ENCODE data around the gene INPP5A. TPM values are rescaled to one million over a fixed set of nuclear protein-coding genes. Genes with fewer than 3 reads are reported as not detected.

INPP5A gene
- total and polyA plus RNA-seq, 4 donors, result 12.4 to 39.9 (median 28.2) TPM

DNA sequence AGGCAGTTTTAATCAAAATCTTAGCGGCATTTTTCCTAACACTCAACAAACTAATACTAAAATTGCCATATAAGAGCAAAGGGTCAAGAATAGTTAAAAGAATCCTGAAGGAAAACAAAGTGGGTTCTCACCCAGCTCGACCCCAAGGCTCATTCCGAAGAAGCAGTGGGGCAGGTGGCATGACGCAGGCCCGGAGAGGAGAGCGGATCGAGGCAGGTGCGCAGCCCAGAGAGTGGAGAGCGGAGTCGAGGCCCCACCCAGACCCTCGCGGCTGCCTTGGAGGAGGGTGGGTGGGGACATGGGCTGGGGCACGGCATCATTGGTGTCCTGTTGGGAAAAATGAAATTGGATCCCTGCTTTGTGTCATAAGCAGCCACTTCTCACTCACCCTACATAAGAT is 109.8 kb downstream of the INPP5A start:
- H3K4me3 ChIP-seq, result no peak overlapping the region
- no peak for DNase-seq

DNA sequence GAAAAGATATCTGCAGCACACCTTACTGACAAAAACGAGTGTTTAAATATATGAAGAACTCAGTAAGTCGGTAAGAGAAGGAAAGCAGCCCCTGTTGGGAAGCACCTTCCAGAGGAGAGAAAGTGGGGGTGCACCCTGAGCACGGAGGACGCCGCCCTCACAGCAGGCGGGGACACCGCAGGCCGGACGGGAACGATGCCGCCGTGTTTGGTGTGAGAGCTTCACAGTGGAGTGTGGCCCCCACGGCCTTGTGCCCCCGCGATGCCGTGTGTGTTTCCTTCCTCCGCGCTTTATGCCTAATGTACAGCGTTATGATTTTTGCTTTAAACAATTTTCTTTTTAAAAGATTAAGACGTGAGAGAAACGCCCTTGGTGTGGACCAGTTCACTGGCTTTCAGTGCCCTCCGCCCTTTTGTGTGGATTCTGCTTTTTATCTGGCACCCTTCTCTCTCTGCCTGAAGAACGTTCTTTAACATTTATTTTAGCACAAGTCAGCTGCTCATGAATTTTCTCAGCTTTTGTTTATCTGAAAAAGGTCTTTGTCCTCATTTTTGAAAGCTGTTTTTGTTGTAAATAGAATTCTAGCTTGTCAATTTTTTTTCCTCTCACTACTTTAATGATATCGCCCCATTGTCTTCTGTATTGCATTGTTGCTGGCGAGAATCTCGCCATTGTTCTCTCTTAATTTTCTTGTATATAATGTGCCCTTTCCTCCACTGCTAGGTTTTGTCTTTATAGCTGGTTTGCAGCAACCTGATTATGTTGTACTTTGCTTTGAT is 110.7 kb downstream of the INPP5A start:
- Histone ChIP-seq H3K9ac (ENCODE audit: insufficient read depth in 1 of 2, low read length in 2 of 2) (no peak overlapping the region), H3K36me3 (ENCODE audit: control insufficient read depth in 4 of 4, insufficient read depth in 4 of 4, low read length in 4 of 4) (peaks cover 0 to 24% (median 2%) of the 10 kb centered on the region in 4 donors), H3K4me1 (ENCODE audit: control insufficient read depth in 5 of 5, insufficient read depth in 5 of 5, low read length in 5 of 5) (peaks cover 0 to 7% (median 0%) of the 10 kb centered on the region in 5 donors), H3K27me3 (ENCODE audit: control insufficient read depth in 3 of 3, insufficient read depth in 3 of 3, low read length in 2 of 3) (no peaks in the 10 kb centered on the region), H3K4me3 (no peak overlapping the region), H3K9me3 (ENCODE audit: control insufficient read depth in 4 of 4, insufficient read depth in 3 of 4, low read length in 3 of 4) (no peaks in the 10 kb centered on the region), H3K27ac (ENCODE audit: low read depth in 1 of 2, low read length in 1 of 2) (no peak overlapping the region)
- DNase-seq, result no peak
- 87 to 88% methylated on average over 26 of the region's 26 CpGs for WGBS, 2 donors
- ATAC-seq (ENCODE audit: insufficient read depth, low FRiP score), result no peak
- no peak for TF ChIP-seq CTCF (IDR thresholded peaks at IDR 0.05; ENCODE audit: control extremely low read depth, extremely low read depth)

More for the DNA sequence above, 109.8 kb downstream of the INPP5A start:
- WGBS, 2 donors, result 93 to 95% methylated on average over 13 of the region's 13 CpGs
- H3K27ac ChIP-seq (ENCODE audit: low read depth in 1 of 2, low read length in 1 of 2), result no peak overlapping the region
- no peak for ATAC-seq (ENCODE audit: insufficient read depth, low FRiP score)
- no peak for TF ChIP-seq CTCF (IDR thresholded peaks at IDR 0.05; ENCODE audit: control extremely low read depth, extremely low read depth)
- H3K9me3 ChIP-seq (ENCODE audit: control insufficient read depth in 4 of 4, insufficient read depth in 3 of 4, low read length in 3 of 4), result no peaks in the 10 kb centered on the region
- no peaks in the 10 kb centered on the region for H3K27me3 ChIP-seq (ENCODE audit: control insufficient read depth in 3 of 3, insufficient read depth in 3 of 3, low read length in 2 of 3)
- H3K4me1 ChIP-seq (ENCODE audit: control insufficient read depth in 5 of 5, insufficient read depth in 5 of 5, low read length in 5 of 5), result peaks cover 0 to 7% (median 0%) of the 10 kb centered on the region in 5 donors
- H3K36me3 ChIP-seq (ENCODE audit: control insufficient read depth in 4 of 4, insufficient read depth in 4 of 4, low read length in 4 of 4), result peaks cover 0 to 18% (median under 1%) of the 10 kb centered on the region in 4 donors
- H3K9ac ChIP-seq (ENCODE audit: insufficient read depth in 1 of 2, low read length in 2 of 2), result no peak overlapping the region

DNA sequence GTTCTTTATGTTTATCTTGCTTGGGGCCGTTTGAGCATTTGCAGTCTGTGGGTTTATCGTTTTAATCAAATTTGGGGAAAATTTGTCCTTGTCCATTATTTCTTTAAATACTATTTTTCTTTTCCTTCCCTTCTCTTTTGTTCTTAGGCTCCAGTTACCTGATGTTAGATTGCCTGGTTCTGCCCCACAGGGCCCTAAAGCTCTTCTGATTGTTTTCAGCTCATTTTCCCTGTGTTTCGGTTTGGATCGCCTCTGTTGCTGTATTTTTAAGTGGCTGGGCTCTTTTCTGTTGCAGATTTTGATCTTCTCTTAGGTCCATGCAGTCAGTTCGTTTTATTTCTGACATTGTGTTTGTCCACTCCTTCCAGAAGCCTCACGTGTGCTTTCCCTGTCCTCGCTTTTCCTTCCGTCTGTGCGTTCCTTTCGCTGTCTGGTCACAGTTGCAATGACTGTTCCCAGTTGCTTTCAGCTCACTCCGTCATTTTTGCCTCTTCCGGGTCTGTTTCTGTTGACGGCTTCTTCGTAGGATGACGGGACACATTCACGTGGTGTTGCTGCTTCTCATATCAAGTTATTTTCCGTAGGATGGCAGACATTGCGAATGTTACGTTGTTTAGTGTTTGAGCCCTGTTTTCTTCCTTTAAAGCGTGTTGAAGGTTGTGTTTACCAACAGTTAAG is 111.4 kb downstream of the INPP5A start:
- H3K27me3 ChIP-seq (ENCODE audit: control insufficient read depth in 3 of 3, insufficient read depth in 3 of 3, low read length in 2 of 3), result no peaks in the 10 kb centered on the region
- no peak overlapping the region for H3K27ac ChIP-seq (ENCODE audit: low read depth in 1 of 2, low read length in 1 of 2)
- DNase-seq, result no peak
- WGBS, 2 donors, result 88 to 89% methylated on average over 20 of the region's 20 CpGs
- H3K9ac ChIP-seq (ENCODE audit: insufficient read depth in 1 of 2, low read length in 2 of 2), result no peak overlapping the region
- H3K4me1 ChIP-seq (ENCODE audit: control insufficient read depth in 5 of 5, insufficient read depth in 5 of 5, low read length in 5 of 5), result peaks cover 0 to 7% (median 0%) of the 10 kb centered on the region in 5 donors
- H3K4me3 ChIP-seq, result no peak overlapping the region
- no peak for TF ChIP-seq CTCF (IDR thresholded peaks at IDR 0.05; ENCODE audit: control extremely low read depth, extremely low read depth)
- peaks cover 0 to 26% (median 2%) of the 10 kb centered on the region in 4 donors for H3K36me3 ChIP-seq (ENCODE audit: control insufficient read depth in 4 of 4, insufficient read depth in 4 of 4, low read length in 4 of 4)
- ATAC-seq (ENCODE audit: insufficient read depth, low FRiP score), result no peak
- no peaks in the 10 kb centered on the region for H3K9me3 ChIP-seq (ENCODE audit: control insufficient read depth in 4 of 4, insufficient read depth in 3 of 4, low read length in 3 of 4)
